ENCODE data around the gene CLPTM1L.
"Not testable (repeated sequence)": the region's sequence is repeated elsewhere in the genome, so short reads cannot be mapped to it uniquely, and the experiment has no call there.

Gene CLPTM1L

GRCh38 chr5:1285883-1286291 is 59.0 kb downstream of the CLPTM1L start:
- DNase-seq: no peak

- DNase-seq: no peak
These were observed 59.8 kb downstream of the CLPTM1L start for GRCh38 chr5:1285141-1285540.

GRCh38 chr5:1284336-1284970 is 60.4 kb downstream of the CLPTM1L start:
- DNase-seq: not testable (repeated sequence)

- not testable (repeated sequence) for DNase-seq
These were observed 61.2 kb downstream of the CLPTM1L start for GRCh38 chr5:1283729-1284041.

- DNase-seq: not testable (repeated sequence)
These were observed 61.7 kb downstream of the CLPTM1L start for GRCh38 chr5:1282993-1283728.

DNA sequence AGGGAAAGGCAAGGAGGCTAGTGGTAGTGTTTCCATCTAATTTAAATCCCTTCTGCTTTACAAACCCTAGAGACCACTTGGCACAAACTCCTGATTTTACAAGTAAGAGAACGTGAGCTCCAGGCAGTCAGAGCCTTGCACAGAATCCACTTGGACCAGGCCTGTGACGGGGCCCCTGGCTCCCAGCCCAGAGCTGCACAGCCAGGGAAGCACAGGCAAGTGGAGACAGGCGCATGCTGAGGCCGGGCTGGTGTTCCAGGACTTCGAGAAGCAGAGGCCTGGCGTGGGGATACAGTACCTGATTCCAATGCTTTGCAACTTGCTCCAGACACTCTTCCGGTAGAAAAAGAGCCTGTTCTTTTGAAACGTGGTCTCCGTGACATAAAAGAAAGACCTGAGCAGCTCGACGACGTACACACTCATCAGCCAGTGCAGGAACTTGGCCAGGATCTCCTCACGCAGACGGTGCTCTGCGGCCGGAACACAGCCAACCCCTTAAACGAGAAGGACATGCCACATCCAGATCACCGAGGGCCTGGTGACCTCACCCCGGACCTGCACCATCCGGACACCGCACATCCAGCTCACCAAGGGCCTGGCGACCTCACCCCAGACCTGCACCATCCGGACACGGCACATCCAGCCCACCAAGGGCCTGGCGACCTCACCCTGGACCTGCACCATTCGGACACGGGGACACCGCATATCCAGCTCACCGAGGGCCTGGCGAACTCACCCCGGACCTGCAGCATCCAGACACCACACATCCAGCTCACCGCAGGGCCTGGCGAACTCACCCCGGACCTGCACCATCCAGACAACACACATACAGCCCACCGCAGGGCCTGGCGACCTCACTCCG is 62.5 kb downstream of the CLPTM1L start:
- DNase-seq: no peak

GRCh38 chr5:1281038-1281882 is 63.6 kb downstream of the CLPTM1L start:
- DNase-seq: no peak

DNA sequence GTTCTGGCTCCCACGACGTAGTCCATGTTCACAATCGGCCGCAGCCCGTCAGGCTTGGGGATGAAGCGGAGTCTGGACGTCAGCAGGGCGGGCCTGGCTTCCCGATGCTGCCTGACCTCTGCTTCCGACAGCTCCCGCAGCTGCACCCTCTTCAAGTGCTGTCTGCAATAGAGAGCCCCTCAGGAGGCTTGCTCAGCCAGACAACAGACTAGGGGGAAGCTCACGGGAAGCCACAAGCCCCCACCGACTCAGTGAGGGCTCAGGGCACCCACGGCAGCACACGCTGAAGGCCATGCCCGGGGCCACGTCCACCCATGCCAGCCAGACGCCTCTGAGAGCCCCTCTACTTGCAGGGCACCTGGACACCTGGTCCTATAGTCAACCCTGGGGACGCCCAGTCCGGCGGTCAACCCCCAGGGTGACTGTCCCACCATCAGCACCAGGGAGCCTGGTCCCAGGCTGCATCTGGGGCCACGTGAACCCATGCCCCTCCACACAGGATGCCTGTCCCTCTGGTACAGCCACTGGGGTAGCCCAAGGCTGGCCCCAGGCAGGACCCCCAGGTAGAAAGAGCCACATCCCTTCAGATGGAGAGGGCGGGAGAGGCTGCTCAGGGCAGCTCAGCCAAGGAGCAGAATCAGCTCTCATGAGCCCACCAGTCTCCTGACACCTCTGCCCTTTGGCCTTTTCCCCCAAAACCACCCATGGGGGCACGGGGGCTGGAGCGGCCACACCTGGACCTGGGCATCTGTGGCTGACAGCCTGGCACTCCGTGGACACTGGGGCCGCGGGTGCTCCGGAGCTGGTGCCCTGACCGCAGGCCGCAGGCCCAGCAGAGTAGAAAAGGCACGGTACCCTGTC is 64.5 kb downstream of the CLPTM1L start:
- peak in 1 of 5 experiments; percentile 5 for DNase-seq

- peak in 1 of 5 experiments; percentile 5 for DNase-seq
These were observed 65.3 kb downstream of the CLPTM1L start for GRCh38 chr5:1279443-1280151.

- DNase-seq: no peak
These were observed 66.0 kb downstream of the CLPTM1L start for GRCh38 chr5:1278656-1279442.

GRCh38 chr5:1278216-1278615 is 66.7 kb downstream of the CLPTM1L start:
- no peak for DNase-seq

GRCh38 chr5:1277781-1278180 is 67.1 kb downstream of the CLPTM1L start:
- DNase-seq: no peak

- DNase-seq: no peak
These were observed 67.6 kb downstream of the CLPTM1L start for GRCh38 chr5:1277331-1277730.

DNA sequence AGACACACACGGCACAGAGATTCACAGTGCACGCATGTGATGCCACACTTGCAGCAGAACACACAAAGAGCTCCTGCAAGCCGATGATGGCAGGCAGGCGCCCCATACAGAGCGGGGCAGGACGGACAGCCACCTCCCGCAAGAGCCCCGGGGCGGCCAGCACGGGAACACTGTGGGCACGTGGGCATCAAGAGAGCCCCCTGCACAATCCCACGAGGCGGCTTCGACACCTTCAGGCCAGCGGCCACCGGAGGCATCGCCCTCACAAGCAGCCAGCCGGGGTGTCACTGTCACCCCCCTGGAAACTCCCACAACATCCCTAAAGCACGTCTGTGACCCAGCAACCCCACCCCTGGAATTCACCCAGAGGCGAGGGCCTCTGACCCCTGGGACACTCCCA is 68.0 kb downstream of the CLPTM1L start:
- no peak for DNase-seq

GRCh38 chr5:1275397-1276391 is 69.2 kb downstream of the CLPTM1L start:
- DNase-seq: not testable (repeated sequence)

- no peak for DNase-seq
These were observed 70.4 kb downstream of the CLPTM1L start for GRCh38 chr5:1274471-1274870.

DNA sequence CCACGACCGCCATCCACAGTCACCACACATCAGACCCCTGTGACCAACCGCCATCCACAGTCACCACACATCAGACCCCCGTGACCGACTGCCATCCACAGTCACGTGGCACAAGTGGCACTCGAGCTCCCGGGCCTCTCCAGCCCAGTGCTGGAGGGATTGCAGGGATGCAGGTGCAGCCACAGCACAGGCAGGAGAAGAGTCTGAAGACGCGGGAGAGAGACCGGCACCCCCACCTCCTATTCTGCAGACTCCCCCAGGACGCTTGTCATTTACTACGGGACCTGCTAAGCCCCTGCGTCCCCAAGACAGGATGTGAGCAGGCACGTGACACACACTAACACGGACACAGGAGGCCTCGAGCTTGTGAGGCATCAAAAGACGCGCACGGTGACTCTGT is 71.2 kb downstream of the CLPTM1L start:
- DNase-seq: no peak

DNA sequence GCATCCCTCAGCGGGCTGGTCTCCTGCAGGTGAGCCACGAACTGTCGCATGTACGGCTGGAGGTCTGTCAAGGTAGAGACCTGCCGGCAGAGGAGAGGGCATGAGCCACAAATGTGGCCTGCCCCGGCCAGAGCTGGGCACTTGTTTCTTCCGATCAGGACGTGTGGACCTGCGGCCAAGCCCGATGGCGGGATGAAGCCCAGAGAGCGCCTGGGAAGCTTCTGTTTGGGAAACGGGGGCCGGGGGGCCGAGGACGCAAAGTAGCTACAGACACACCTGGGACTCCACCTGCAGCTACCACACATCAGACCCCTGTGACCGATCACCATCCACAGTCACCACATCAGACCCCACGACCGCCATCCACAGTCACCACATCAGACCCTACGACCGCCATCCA is 72.7 kb downstream of the CLPTM1L start:
- DNase-seq: no peak
